Measurements from ENCODE around the gene HSD3B7. TPM values are rescaled to one million over a fixed set of nuclear protein-coding genes. Genes with fewer than 3 reads are reported as not detected.

The HSD3B7 gene
- total RNA-seq, 1 experiment from 2014 or later: 0.95 TPM

GRCh38 chr16:31006589-31006988, 21.6 kb downstream of the HSD3B7 start:
- no peak overlapping the region for H3K27ac ChIP-seq (ENCODE audit: low read depth, low read length, poor library complexity, severe bottlenecking)
- H3K9me3 ChIP-seq (ENCODE audit: low read depth, low read length, poor library complexity, severe bottlenecking): no peaks in the 10 kb centered on the region
- TF ChIP-seq EZH2 (IDR thresholded peaks at IDR 0.05; ENCODE audit: borderline replicate concordance, low read depth, low read length, poor library complexity, severe bottlenecking) (no peak), CTCF (conservative IDR thresholded peaks at IDR 0.05; ENCODE audit: low read depth, low read length) (no peak)
- no TSS peak for BruUV-seq (replicated peaks)
- no peak for DNase-seq (ENCODE audit: low spot score)
- H3K4me3 ChIP-seq (ENCODE audit: low read depth, low read length, poor library complexity, severe bottlenecking): no peak overlapping the region
- peaks cover 17% of the 10 kb centered on the region for H3K27me3 ChIP-seq (replicated peaks; ENCODE audit: insufficient read depth, low read depth, low read length, poor library complexity)
- no peaks in the 10 kb centered on the region for H3K36me3 ChIP-seq (ENCODE audit: insufficient read depth, low read length, poor library complexity, severe bottlenecking)
- POLR2A ChIA-PET (ENCODE audit: low non-redundant PET): no interaction called here
- no peaks in the 10 kb centered on the region for H3K4me1 ChIP-seq (ENCODE audit: insufficient read depth, low read length, poor library complexity, severe bottlenecking)
- CTCF ChIA-PET: no interaction called here
- intact Hi-C loops (cut with micrococcal nuclease; ENCODE audit: unreplicated experiment): no loop called here

GRCh38 chr16:31007684-31008083, 22.7 kb downstream of the HSD3B7 start:
- POLR2A ChIA-PET (ENCODE audit: low non-redundant PET): no interaction called here

GRCh38 chr16:31008149-31008548, 23.1 kb downstream of the HSD3B7 start:
- H3K4me3 ChIP-seq (ENCODE audit: low read depth, low read length, poor library complexity, severe bottlenecking): no peak overlapping the region
- CTCF ChIA-PET: no interaction called here
- TF ChIP-seq CTCF (conservative IDR thresholded peaks at IDR 0.05; ENCODE audit: low read depth, low read length) (no peak), EZH2 (IDR thresholded peaks at IDR 0.05; ENCODE audit: borderline replicate concordance, low read depth, low read length, poor library complexity, severe bottlenecking) (no peak)
- peaks cover 23% of the 10 kb centered on the region for H3K27me3 ChIP-seq (replicated peaks; ENCODE audit: insufficient read depth, low read depth, low read length, poor library complexity)
- H3K4me1 ChIP-seq (ENCODE audit: insufficient read depth, low read length, poor library complexity, severe bottlenecking): no peaks in the 10 kb centered on the region
- BruUV-seq (replicated peaks): no TSS peak
- no peak overlapping the region for H3K27ac ChIP-seq (ENCODE audit: low read depth, low read length, poor library complexity, severe bottlenecking)
- intact Hi-C loops (cut with micrococcal nuclease; ENCODE audit: unreplicated experiment): no loop called here
- POLR2A ChIA-PET (ENCODE audit: low non-redundant PET): no interaction called here
- no peak for DNase-seq (ENCODE audit: low spot score)
- no peaks in the 10 kb centered on the region for H3K9me3 ChIP-seq (ENCODE audit: low read depth, low read length, poor library complexity, severe bottlenecking)
- H3K36me3 ChIP-seq (ENCODE audit: insufficient read depth, low read length, poor library complexity, severe bottlenecking): no peaks in the 10 kb centered on the region

More at GRCh38 chr16:31007684-31008083, 22.7 kb downstream of the HSD3B7 start:
- CTCF ChIA-PET: no interaction called here
- Histone ChIP-seq H3K9me3 (ENCODE audit: low read depth, low read length, poor library complexity, severe bottlenecking) (no peaks in the 10 kb centered on the region), H3K4me1 (ENCODE audit: insufficient read depth, low read length, poor library complexity, severe bottlenecking) (no peaks in the 10 kb centered on the region), H3K4me3 (ENCODE audit: low read depth, low read length, poor library complexity, severe bottlenecking) (no peak overlapping the region), H3K36me3 (ENCODE audit: insufficient read depth, low read length, poor library complexity, severe bottlenecking) (no peaks in the 10 kb centered on the region), H3K27ac (ENCODE audit: low read depth, low read length, poor library complexity, severe bottlenecking) (no peak overlapping the region), H3K27me3 (replicated peaks; ENCODE audit: insufficient read depth, low read depth, low read length, poor library complexity) (peaks cover 23% of the 10 kb centered on the region)
- TF ChIP-seq EZH2 (IDR thresholded peaks at IDR 0.05; ENCODE audit: borderline replicate concordance, low read depth, low read length, poor library complexity, severe bottlenecking) (no peak), CTCF (conservative IDR thresholded peaks at IDR 0.05; ENCODE audit: low read depth, low read length) (no peak)
- DNase-seq (ENCODE audit: low spot score): no peak
- intact Hi-C loops (cut with micrococcal nuclease; ENCODE audit: unreplicated experiment): no loop called here
- BruUV-seq (replicated peaks): no TSS peak
